ENCODE data around the gene MUCL3. TPM values are rescaled to one million over a fixed set of nuclear protein-coding genes. Genes with fewer than 3 reads are reported as not detected.
"Not testable (repeated sequence)": the region's sequence is repeated elsewhere in the genome, so short reads cannot be mapped to it uniquely, and the experiment has no call there.

MUCL3 gene
- total RNA-seq, 1 experiment from 2014 or later = not detected

DNA sequence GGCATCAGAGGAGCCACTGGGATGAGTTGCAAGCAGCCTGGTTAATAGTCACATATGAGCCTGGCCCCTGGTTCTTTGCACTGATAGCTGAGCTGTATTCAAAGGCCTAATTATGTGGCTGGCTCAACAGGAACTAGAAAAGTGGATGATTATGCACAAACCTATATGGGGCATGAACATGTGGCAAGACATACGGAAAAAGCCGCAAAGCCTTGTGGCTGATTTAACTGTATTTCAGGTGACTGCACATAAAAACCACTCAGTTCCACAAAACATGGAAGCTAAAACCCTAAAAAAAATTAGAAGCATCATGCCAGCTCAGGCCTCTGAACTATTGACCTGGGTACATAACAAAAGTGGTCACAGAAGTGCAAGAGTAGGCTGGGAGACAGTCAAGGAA, 56.5 kb downstream of the MUCL3 start:
- no peak overlapping the region for H3K4me3 ChIP-seq (ENCODE audit: insufficient read depth, low read depth, low read length)
- no peak for DNase-seq
- H3K27me3 ChIP-seq (ENCODE audit: control insufficient read depth, insufficient read depth, low read length) = no peaks in the 10 kb centered on the region
- no peaks in the 10 kb centered on the region for H3K36me3 ChIP-seq (replicated peaks; ENCODE audit: control insufficient read depth, insufficient read depth, low read length)

DNA sequence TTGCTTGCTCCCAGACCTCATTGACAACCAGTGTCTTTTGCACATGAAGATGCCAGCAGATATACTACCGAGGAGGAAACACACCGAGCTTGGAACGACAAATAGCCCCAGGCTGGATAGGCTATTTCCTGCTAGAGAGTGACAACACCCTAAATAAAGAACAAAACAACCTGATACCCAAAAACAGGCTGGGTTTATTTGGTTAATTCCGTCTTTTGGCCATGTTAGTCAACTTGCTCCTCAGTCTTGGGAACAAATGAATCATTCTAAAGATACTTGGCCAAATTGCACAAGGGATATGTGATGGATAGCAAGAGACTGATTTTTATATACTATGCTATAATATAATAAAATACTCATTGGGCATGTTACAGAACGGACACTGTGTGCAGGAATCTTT, 58.0 kb downstream of the MUCL3 start:
- no peak for DNase-seq
- no peaks in the 10 kb centered on the region for H3K36me3 ChIP-seq (replicated peaks; ENCODE audit: control insufficient read depth, insufficient read depth, low read length)
- H3K4me3 ChIP-seq (ENCODE audit: insufficient read depth, low read depth, low read length) = no peak overlapping the region
- no peaks in the 10 kb centered on the region for H3K27me3 ChIP-seq (ENCODE audit: control insufficient read depth, insufficient read depth, low read length)

DNA sequence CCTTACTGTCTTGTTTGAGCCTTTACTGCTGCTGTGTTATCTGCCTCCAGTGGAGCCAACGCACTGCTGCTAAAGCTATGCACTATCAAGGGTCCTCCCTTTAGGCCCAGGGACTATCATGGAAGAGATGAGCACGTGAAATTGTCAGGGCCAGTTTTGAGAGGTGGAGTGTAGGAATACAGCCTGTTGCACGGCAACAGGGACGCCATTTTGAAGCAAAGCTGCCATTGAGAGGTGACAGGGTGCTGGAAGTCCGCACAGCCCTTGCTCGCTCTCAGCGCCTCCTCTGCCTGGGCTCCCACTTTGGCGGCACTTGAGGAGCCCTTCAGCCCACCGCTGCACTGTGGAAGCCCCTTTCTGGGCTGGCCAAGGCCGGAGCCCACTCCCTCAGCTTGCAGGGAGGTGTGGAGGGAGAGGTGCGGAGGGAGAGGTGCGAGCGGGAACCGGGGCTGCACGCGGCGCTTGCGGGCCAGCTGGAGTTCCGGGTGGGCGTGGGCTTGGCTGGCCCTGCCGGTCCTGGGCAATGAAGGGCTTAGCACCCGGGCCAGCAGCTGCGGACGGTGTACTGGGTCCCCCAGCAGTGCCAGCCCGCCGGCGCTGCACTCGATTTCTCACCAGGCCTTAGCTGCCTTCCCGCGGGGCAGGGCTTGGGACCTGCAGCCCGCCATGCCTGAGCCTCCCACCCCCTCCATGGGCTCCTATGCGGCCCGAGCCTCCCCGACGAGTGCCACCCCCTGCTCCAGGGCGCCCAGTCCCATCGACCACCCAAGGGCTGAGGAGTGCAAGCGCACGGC, 59.5 kb downstream of the MUCL3 start:
- not testable (repeated sequence) for H3K27me3 ChIP-seq (ENCODE audit: control insufficient read depth, insufficient read depth, low read length); H3K4me3 ChIP-seq (ENCODE audit: insufficient read depth, low read depth, low read length); DNase-seq; H3K36me3 ChIP-seq (replicated peaks; ENCODE audit: control insufficient read depth, insufficient read depth, low read length)

DNA sequence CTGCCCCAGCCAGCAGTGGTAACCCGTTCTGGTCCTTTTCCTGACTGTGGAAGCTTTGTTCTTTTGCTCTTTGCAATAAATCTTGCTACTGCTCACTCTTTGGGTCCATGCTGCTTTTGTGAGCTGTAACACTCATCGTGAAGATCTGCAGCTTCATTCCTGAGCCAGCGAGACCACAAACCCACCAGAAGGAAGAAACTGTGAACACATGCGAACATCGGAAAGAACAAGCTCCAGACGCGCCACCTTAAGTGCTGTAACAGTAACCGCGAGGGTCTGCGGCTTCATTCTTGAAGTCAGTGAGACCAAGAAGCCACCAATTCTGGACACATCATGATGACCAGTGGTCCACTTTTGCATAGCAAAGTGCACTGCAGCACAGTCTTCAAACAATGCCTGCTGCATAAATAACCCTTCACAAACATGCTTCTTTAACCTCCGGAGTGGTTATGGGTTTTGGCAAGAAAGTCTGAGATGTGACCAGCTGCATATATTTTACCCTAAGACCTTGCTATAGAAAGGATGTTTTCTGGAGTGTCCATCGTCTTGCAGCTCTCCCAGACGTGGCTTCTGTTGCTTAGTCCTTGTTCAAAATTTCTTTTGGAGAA, 60.6 kb downstream of the MUCL3 start:
- no peak for DNase-seq
- H3K36me3 ChIP-seq (replicated peaks; ENCODE audit: control insufficient read depth, insufficient read depth, low read length) = no peaks in the 10 kb centered on the region
- no peaks in the 10 kb centered on the region for H3K27me3 ChIP-seq (ENCODE audit: control insufficient read depth, insufficient read depth, low read length)
- no peak overlapping the region for H3K4me3 ChIP-seq (ENCODE audit: insufficient read depth, low read depth, low read length)

DNA sequence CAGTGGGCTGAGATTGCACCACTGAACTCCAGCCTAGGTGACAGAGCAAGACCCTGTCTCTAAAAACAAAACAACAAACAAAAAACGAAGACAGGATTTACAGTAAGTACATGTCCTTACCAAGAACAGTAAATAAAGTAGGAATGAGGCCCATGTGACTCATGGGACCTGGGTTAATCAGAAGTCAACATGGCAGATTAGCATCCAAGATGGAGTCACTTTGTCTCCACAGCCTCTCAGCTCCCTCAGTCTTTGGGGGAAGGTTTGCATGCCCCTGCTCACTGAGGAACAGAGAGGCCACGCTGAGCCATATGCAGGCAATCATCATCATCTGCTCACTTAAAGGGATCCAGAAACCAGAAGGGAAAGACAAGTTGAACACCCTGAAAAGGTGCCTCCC, 61.7 kb downstream of the MUCL3 start:
- DNase-seq = no peak
- Histone ChIP-seq H3K27me3 (ENCODE audit: control insufficient read depth, insufficient read depth, low read length) (no peaks in the 10 kb centered on the region), H3K4me3 (ENCODE audit: insufficient read depth, low read depth, low read length) (no peak overlapping the region), H3K36me3 (replicated peaks; ENCODE audit: control insufficient read depth, insufficient read depth, low read length) (no peaks in the 10 kb centered on the region)

Other genes starting within 250 kb of the MUCL3 start
- gene NRM, start 250.0 kb upstream of the MUCL3 start, total RNA-seq (2014; rRNA removed; shearing (Covaris generic)) = 20.7 and 23.8 TPM in 2 replicates
- 25.5 and 29.1 TPM in 2 replicates for gene MDC1, start 223.7 kb upstream of the MUCL3 start, total RNA-seq (2014; rRNA removed; shearing (Covaris generic))
- gene TUBB, start 220.6 kb upstream of the MUCL3 start, total RNA-seq (2014; rRNA removed; shearing (Covaris generic)) = 1,911 and 2,101 TPM in 2 replicates
- 140 and 152 TPM in 2 replicates for gene FLOT1, start 198.3 kb upstream of the MUCL3 start, total RNA-seq (2014; rRNA removed; shearing (Covaris generic))
- gene IER3, start 196.4 kb upstream of the MUCL3 start, total RNA-seq (2014; rRNA removed; shearing (Covaris generic)) = 116 and 141 TPM in 2 replicates
- 117 and 127 TPM in 2 replicates for gene DDR1, start 56.5 kb upstream of the MUCL3 start, total RNA-seq (2014; rRNA removed; shearing (Covaris generic))
- 30.5 and 30.9 TPM in 2 replicates for gene GTF2H4, start 32.8 kb upstream of the MUCL3 start, total RNA-seq (2014; rRNA removed; shearing (Covaris generic))
- 54.4 and 60.5 TPM in 2 replicates for gene VARS2, start 26.7 kb upstream of the MUCL3 start, total RNA-seq (2014; rRNA removed; shearing (Covaris generic))
- gene SFTA2, start 8.8 kb upstream of the MUCL3 start, total RNA-seq (2014; rRNA removed; shearing (Covaris generic)) = not detected in 2 replicates
- gene MUC21, start 42.7 kb downstream of the MUCL3 start, total RNA-seq (2014; rRNA removed; shearing (Covaris generic)) = not detected in 2 replicates
- gene MUC22, start 69.5 kb downstream of the MUCL3 start, total RNA-seq (2014; rRNA removed; shearing (Covaris generic)) = not detected in 2 replicates
- not detected in 2 replicates for gene C6orf15, start 171.6 kb downstream of the MUCL3 start, total RNA-seq (2014; rRNA removed; shearing (Covaris generic))
- gene PSORS1C1, start 173.8 kb downstream of the MUCL3 start, total RNA-seq (2014; rRNA removed; shearing (Covaris generic)) = 0.10 TPM in 1 of 2 replicates, not detected in the other
- gene CDSN, start 179.5 kb downstream of the MUCL3 start, total RNA-seq (2014; rRNA removed; shearing (Covaris generic)) = not detected in 2 replicates
- 0.07 TPM in 1 of 2 replicates, not detected in the other for gene PSORS1C2, start 198.1 kb downstream of the MUCL3 start, total RNA-seq (2014; rRNA removed; shearing (Covaris generic))
- 54.0 and 74.8 TPM in 2 replicates for gene CCHCR1, start 216.8 kb downstream of the MUCL3 start, total RNA-seq (2014; rRNA removed; shearing (Covaris generic))
- gene TCF19, start 217.6 kb downstream of the MUCL3 start, total RNA-seq (2014; rRNA removed; shearing (Covaris generic)) = 26.8 and 34.3 TPM in 2 replicates
- 4,433 and 5,140 TPM in 2 replicates for gene POU5F1, start 229.7 kb downstream of the MUCL3 start, total RNA-seq (2014; rRNA removed; shearing (Covaris generic))